Jurkat, Clone E6-1 (cell line): ENCODE measurements around the gene ZNF652.
A peak's percentile ranks its signal among the peaks of the same experiment; 100 is the strongest.

Source experiments
- DNase-seq: peaks from one replicate; pipeline ENCODE4 v3.0.0-alpha.2; 2011; ENCODE audit warnings: low read depth, low spot score
- H3K4me3 ChIP-seq: 2 replicates; pipeline ENCODE4 v1.5.1; 2011; ENCODE audit warnings: mild to moderate bottlenecking, low read length, control low read depth, moderate library complexity

Gene ZNF652

GRCh38 chr17:49361129-49361901 lies 735 bp downstream of the ZNF652 start:
- peak; percentile 96 for DNase-seq
- peak overlapping the region; percentile 74 for H3K4me3 ChIP-seq

- no peak for DNase-seq
- H3K4me3 ChIP-seq: peak overlapping the region; percentile 74
Observed at GRCh38 chr17:49360796-49361128, 1.3 kb downstream of the ZNF652 start.

- DNase-seq: no peak
- H3K4me3 ChIP-seq: peak overlapping the region; percentile 74
Observed at GRCh38 chr17:49359990-49360795, 1.9 kb downstream of the ZNF652 start.

- no peak overlapping the region for H3K4me3 ChIP-seq
- DNase-seq: peak; percentile 61
Observed at GRCh38 chr17:49358641-49359247, 3.3 kb downstream of the ZNF652 start.

GRCh38 chr17:49357516-49357915 lies 4.5 kb downstream of the ZNF652 start:
- no peak overlapping the region for H3K4me3 ChIP-seq
- DNase-seq: no peak

GRCh38 chr17:49356320-49356719 lies 5.7 kb downstream of the ZNF652 start:
- H3K4me3 ChIP-seq: no peak overlapping the region
- no peak for DNase-seq

GRCh38 chr17:49353607-49354006 lies 8.4 kb downstream of the ZNF652 start:
- no peak for DNase-seq
- no peak overlapping the region for H3K4me3 ChIP-seq

- DNase-seq: no peak
- no peak overlapping the region for H3K4me3 ChIP-seq
Observed at GRCh38 chr17:49352587-49353154, 9.4 kb downstream of the ZNF652 start.

- no peak for DNase-seq
Observed at GRCh38 chr17:49351572-49352140, 10.4 kb downstream of the ZNF652 start.

GRCh38 chr17:49349541-49349940 lies 12.5 kb downstream of the ZNF652 start:
- no peak overlapping the region for H3K4me3 ChIP-seq

More at GRCh38 chr17:49351572-49352140, 10.4 kb downstream of the ZNF652 start:
- no peak overlapping the region for H3K4me3 ChIP-seq

GRCh38 chr17:49344914-49345313 lies 17.1 kb downstream of the ZNF652 start:
- DNase-seq: no peak

More at GRCh38 chr17:49349541-49349940, 12.5 kb downstream of the ZNF652 start:
- no peak for DNase-seq

GRCh38 chr17:49343273-49343672 lies 18.8 kb downstream of the ZNF652 start:
- DNase-seq: peak; percentile 66
- no peak overlapping the region for H3K4me3 ChIP-seq

More at GRCh38 chr17:49344914-49345313, 17.1 kb downstream of the ZNF652 start:
- H3K4me3 ChIP-seq: no peak overlapping the region

GRCh38 chr17:49342575-49342936 lies 19.5 kb downstream of the ZNF652 start:
- H3K4me3 ChIP-seq: peak overlapping the region; percentile 15
- no peak for DNase-seq

- DNase-seq: no peak
- no peak overlapping the region for H3K4me3 ChIP-seq
Observed at GRCh38 chr17:49341356-49341755, 20.7 kb downstream of the ZNF652 start.

- no peak overlapping the region for H3K4me3 ChIP-seq
- no peak for DNase-seq
Observed at GRCh38 chr17:49339354-49339753, 22.7 kb downstream of the ZNF652 start.

- no peak overlapping the region for H3K4me3 ChIP-seq
- no peak for DNase-seq
Observed at GRCh38 chr17:49338883-49339282, 23.2 kb downstream of the ZNF652 start.

GRCh38 chr17:49337884-49338283 lies 24.2 kb downstream of the ZNF652 start:
- DNase-seq: no peak

GRCh38 chr17:49334744-49335512 lies 27.1 kb downstream of the ZNF652 start:
- DNase-seq: no peak
- no peak overlapping the region for H3K4me3 ChIP-seq

More at GRCh38 chr17:49337884-49338283, 24.2 kb downstream of the ZNF652 start:
- no peak overlapping the region for H3K4me3 ChIP-seq

GRCh38 chr17:49333804-49334203 lies 28.2 kb downstream of the ZNF652 start:
- no peak overlapping the region for H3K4me3 ChIP-seq
- DNase-seq: no peak
